Heart left ventricle (tissue), 16 donors: ENCODE data around the gene SPECC1. TPM values are rescaled to one million over a fixed set of nuclear protein-coding genes. Genes with fewer than 3 reads are reported as not detected.

Experiments
- ATAC-seq, 4 donors: fragments of 200-7000 bp; cut with Tn5 transposase; one replicate each; pipeline ENCODE4 v1.9.1; 2020 to 2022; ENCODE audit warnings: moderate library complexity in 4 of 4, mild to moderate bottlenecking in 3 of 4, moderate number of reproducible peaks in 1 of 4
- DNase-seq, 5 donors: peaks; one replicate each; pipeline ENCODE4 v3.0.0-alpha.2; 2020
- H3K27ac ChIP-seq, 12 donors: fragments of 200-600 bp; sonication (generic) in 4 of 12; one replicate each; pipeline versions ENCODE4 v1.5.0 to v1.8.0; 2016 to 2022; ENCODE audit warnings: mild to moderate bottlenecking in 2 of 12
- H3K27me3 ChIP-seq, 9 donors: fragments of 200-600 bp; sonication (generic) in 2 of 9; one replicate each; pipeline versions ENCODE4 v1.5.1 to v1.8.0; 2016 to 2022; ENCODE audit warnings: mild to moderate bottlenecking in 3 of 9
- H3K36me3 ChIP-seq, 9 donors: fragments of 200-600 bp; sonication (generic) in 2 of 9; one replicate each; pipeline versions ENCODE4 v1.5.0 to v1.8.0; 2018 to 2022; ENCODE audit warnings: mild to moderate bottlenecking in 2 of 9
- H3K4me1 ChIP-seq, 12 donors: fragments of 200-600 bp; sonication (generic) in 4 of 12; one replicate each; pipeline versions ENCODE4 v1.5.0 to v1.8.0; 2016 to 2022; ENCODE audit warnings: mild to moderate bottlenecking in 3 of 12
- H3K4me3 ChIP-seq, 12 donors: fragments of 200-600 bp; sonication (generic) in 4 of 12; one replicate each; pipeline versions ENCODE4 v1.5.0 to v1.8.0; 2017 to 2022; ENCODE audit warnings: mild to moderate bottlenecking in 9 of 12, moderate library complexity in 4 of 12
- H3K9me3 ChIP-seq, 12 donors: fragments of 200-600 bp; sonication (generic) in 4 of 12; one replicate each; pipeline versions ENCODE4 v1.5.0 to v1.8.0; 2016 to 2022; ENCODE audit warnings: mild to moderate bottlenecking in 1 of 12
- POLR2A ChIP-seq, 2 donors: fragments of 450-650 bp; IDR thresholded peaks; one replicate each; pipeline ENCODE4 v1.6.1; 2017; ENCODE audit warnings: antibody characterized with exemption in 2 of 2, mild to moderate bottlenecking in 2 of 2, moderate library complexity in 2 of 2
- WGBS, 4 donors: extraction: QIAGEN DNeasy Blood & Tissue Kit in 2 of 4; methylation state at CpG; one replicate each; pipeline versions ENCODE4 v1.1.5 to v1.1.7; 2013 to 2018; 5-methylcytosine and 5-hydroxymethylcytosine counted together
- intact Hi-C, 10 donors: fragments of 100-400 bp; cut with DNase I; formaldehyde crosslinking; loops; one replicate each; pipeline versions ENCODE4 v1.11.1 to v1.14.2; 2022
- polyA plus RNA-seq, 2 donors: library from polyadenylated mRNA; stranded (reverse); fragments of 200-250 nt; gene quantifications; one replicate each; pipeline ENCODE4 v1.2.3, GENCODE V29; 2013
- total RNA-seq, 9 donors: library from RNA; depleted of rRNA in 2 of 9; stranded (reverse); fragments of >200 nt in 2 of 9; fragmentation: NEBNext Ultra II Directional in 3 of 9; extraction: Animal tissue kit (Norgen Biotek cat#: 25700) in 3 of 9; gene quantifications; one replicate each; pipeline versions ENCODE4 v1.1.0 to v1.2.4, GENCODE V29; 2016 to 2023
- TF ChIP-seq, protein P1 (sequence below), 12 donors: fragments of 200-600 bp; sonication (generic) in 4 of 12; IDR thresholded peaks; one replicate each; pipeline versions ENCODE4 v1.5.0 to v1.8.0; 2018 to 2022; ENCODE audit warnings: antibody characterized with exemption in 12 of 12, mild to moderate bottlenecking in 5 of 12
- donor health status: ischemic (EF 13 %, LVEDD 7.1; RV severe dilation, severe dysfunction).
- donor health status: healthy with polysubstance abuse.
- donor health status: DM: no; HTN: yes; CAD: no.
- donor health status: DM: no; HTN: no; CAD: no.
- donor health status: ischemic (EF 25% LVEDD 6.9; RV normal size, moderate dysfunction).
- donor health status: ischemic (EF 25% LVEDD 5.7; RV mildly dilated, moderate dysfunction).
- donor health status: healthy.
- donor health status: DM: yes; HTN: yes; CAD: no.
- donor health status: ischemic (EF 35%, LVEDD 5.7; RV mildly dilated, moderate dysfunction).
- donor health status: nonischemic (EF 11% LVEDD 7.7; RV severe dilation, severe dysfunction).
- donor health status: DM: yes; HTN: yes; CAD: no.
- donor health status: PGD.
- donor health status: ischemic (EF 29% LVEDD 5.4; RV normal size, mild dysfunction).
- donor health status: nonischemic (EF 23%, LVEDD 6.1; RV moderate dilation, normal function).

The SPECC1 gene
- total and polyA plus RNA-seq, 11 donors, result 3.8 to 18.4 (median 10.6) TPM

DNA sequence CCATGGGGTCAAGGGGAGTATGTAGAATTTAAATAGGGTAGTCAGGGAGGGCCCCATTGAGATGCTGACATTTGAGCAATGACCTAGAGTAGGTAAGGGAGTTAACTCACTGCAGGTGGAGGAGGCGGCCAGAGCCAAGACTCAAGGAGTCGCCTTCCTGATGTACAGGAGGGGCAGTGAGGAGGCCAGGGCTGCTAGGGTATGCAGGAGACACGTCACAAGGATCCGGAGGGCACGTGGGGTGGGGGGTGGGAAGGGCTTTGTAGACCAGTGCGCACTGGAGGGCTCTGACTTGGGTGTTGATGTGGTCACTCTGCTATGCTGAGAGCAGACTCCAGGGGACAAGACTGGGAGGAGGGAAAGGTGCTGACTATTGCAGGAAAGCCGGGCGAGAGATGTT is 37.5 kb downstream of the SPECC1 start:
- ATAC-seq, result no peak
- Histone ChIP-seq H3K4me1 (peaks cover 0 to 7% (median 0%) of the 10 kb centered on the region in 12 donors), H3K4me3 (no peak overlapping the region), H3K27me3 (no peaks in the 10 kb centered on the region), H3K27ac (no peak overlapping the region), H3K36me3 (no peaks in the 10 kb centered on the region), H3K9me3 (no peaks in the 10 kb centered on the region)
- intact Hi-C loops, result no loop called here
- 80 to 83% (median 81%) methylated on average over 8 of the region's 8 CpGs for WGBS, 4 donors
- no peak for DNase-seq
- TF ChIP-seq POLR2A (IDR thresholded peaks at IDR 0.05), result no peak
- TF ChIP-seq, protein P1, sequence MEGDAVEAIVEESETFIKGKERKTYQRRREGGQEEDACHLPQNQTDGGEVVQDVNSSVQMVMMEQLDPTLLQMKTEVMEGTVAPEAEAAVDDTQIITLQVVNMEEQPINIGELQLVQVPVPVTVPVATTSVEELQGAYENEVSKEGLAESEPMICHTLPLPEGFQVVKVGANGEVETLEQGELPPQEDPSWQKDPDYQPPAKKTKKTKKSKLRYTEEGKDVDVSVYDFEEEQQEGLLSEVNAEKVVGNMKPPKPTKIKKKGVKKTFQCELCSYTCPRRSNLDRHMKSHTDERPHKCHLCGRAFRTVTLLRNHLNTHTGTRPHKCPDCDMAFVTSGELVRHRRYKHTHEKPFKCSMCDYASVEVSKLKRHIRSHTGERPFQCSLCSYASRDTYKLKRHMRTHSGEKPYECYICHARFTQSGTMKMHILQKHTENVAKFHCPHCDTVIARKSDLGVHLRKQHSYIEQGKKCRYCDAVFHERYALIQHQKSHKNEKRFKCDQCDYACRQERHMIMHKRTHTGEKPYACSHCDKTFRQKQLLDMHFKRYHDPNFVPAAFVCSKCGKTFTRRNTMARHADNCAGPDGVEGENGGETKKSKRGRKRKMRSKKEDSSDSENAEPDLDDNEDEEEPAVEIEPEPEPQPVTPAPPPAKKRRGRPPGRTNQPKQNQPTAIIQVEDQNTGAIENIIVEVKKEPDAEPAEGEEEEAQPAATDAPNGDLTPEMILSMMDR (IDR thresholded peaks at IDR 0.05), result no peak

DNA sequence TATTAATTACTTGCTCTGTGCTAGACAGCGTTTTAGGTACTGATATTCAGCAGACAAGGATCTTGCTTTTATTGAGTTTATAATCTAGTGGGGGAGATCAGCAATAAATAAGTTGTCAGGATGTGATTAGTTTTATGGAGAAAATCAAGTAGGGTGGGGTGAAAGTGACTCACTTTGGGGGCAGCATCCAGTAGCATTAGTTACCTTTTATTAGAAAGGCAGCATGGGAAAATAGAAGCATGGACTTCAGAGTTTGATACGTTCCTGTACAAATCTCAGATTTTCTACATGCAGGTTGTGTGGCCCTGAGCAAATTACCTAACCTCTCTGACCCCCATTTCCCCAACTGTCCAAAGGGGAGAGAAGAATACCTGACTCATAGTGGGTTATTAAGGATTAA is 42.5 kb downstream of the SPECC1 start:
- ATAC-seq (no peak), DNase-seq (no peak)
- Histone ChIP-seq H3K27me3 (no peaks in the 10 kb centered on the region), H3K27ac (no peak overlapping the region), H3K9me3 (peaks cover 0 to 8% (median 0%) of the 10 kb centered on the region in 12 donors), H3K4me3 (no peak overlapping the region), H3K36me3 (no peaks in the 10 kb centered on the region), H3K4me1 (no peaks in the 10 kb centered on the region)
- TF ChIP-seq, protein P1 (IDR thresholded peaks at IDR 0.05), result no peak
- no peak for TF ChIP-seq POLR2A (IDR thresholded peaks at IDR 0.05)
- 90 to 95% (median 92%) methylated on average over 2 of the region's 2 CpGs for WGBS, 4 donors
- intact Hi-C loops, result no loop called here

DNA sequence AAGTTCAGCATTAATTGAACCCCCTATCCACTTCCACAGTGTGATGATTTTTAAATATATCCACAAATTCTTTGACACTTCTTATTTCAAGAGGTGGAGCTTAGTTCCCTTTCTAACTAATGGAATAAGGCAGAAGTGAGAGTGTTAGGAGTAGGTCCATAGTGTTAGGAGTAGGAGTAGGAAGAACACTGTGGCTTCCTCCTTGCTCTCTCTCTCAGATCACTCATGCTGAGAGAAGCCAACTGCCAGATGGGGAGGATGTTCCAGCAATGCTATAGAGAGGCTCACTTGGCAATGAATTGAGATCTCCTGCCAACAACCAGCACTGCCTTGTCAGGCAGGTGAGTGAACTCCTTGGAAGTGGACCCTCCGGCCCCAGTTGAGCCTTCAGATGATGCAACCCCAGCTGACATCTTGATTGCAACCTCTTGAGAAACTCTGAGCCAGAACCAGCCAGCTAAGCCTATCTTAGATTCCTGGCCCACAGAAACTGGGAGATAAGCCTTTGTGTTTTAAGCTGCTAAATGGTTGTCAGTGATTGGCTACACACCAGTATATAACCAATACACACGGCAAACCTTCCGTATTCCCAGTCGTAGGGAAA is 44.3 kb downstream of the SPECC1 start:
- WGBS, 4 donors, result 89 to 93% (median 91%) methylated on average over 3 to 4 of the region's 4 CpGs
- Histone ChIP-seq H3K36me3 (no peaks in the 10 kb centered on the region), H3K4me1 (no peaks in the 10 kb centered on the region), H3K27ac (no peak overlapping the region), H3K9me3 (peaks cover 0 to 8% (median 0%) of the 10 kb centered on the region in 12 donors), H3K27me3 (no peaks in the 10 kb centered on the region), H3K4me3 (no peak overlapping the region)
- no peak for DNase-seq
- ATAC-seq, result no peak
- TF ChIP-seq POLR2A (IDR thresholded peaks at IDR 0.05), result no peak
- TF ChIP-seq, protein P1 (IDR thresholded peaks at IDR 0.05), result no peak
- intact Hi-C loops, result no loop called here

DNA sequence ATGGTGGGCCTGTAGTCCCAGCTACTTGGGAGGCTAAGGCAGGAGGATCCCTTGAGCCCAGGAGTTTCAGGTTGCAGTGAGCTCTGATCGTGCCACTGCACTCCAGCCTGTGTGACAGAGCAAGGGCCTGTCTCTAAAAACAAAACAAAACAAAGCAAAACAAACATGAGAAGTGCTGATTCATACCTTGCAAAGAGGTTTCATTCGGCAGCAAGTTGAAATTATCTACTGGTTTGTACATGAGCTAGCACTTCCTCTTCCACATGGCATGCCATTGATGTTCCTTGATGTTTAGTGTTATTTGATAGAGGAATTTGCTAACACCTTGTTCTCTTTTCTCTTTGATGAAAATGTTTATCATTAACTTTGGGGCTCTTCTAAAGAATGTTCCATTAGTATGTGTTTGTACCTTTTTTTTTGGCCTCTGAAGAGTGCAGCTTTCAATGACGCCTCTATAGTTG is 50.6 kb downstream of the SPECC1 start:
- TF ChIP-seq, protein P1 (IDR thresholded peaks at IDR 0.05), result no peak
- no peak for TF ChIP-seq POLR2A (IDR thresholded peaks at IDR 0.05)
- DNase-seq (no peak), ATAC-seq (no peak)
- Histone ChIP-seq H3K27me3 (no peaks in the 10 kb centered on the region), H3K36me3 (no peaks in the 10 kb centered on the region), H3K4me3 (no peak overlapping the region), H3K27ac (peak overlapping the region in 1 of 12 donors; percentile 33), H3K4me1 (peaks cover 0 to 34% (median 12%) of the 10 kb centered on the region in 12 donors), H3K9me3 (no peaks in the 10 kb centered on the region)
- intact Hi-C loops, result loop anchor here in 4 of 10 donors (5.0 to 10.0 kb wide), 3 partner anchors 38 to 47 kb away; no protein-coding TSS in a partner anchor
- 68 to 75% (median 71%) methylated on average over 3 of the region's 3 CpGs for WGBS, 4 donors
